ENCODE results near the gene SERINC4. TPM values are rescaled to one million over a fixed set of nuclear protein-coding genes. Genes with fewer than 3 reads are reported as not detected.
A peak's percentile ranks its signal among the peaks of the same experiment; 100 is the strongest.
"Not testable (repeated sequence)": the region's sequence is repeated elsewhere in the genome, so short reads cannot be mapped to it uniquely, and the experiment has no call there.

The SERINC4 gene
- total RNA-seq, 2 donors from 2014 or later = 0.18 TPM; not detected in 1

DNA sequence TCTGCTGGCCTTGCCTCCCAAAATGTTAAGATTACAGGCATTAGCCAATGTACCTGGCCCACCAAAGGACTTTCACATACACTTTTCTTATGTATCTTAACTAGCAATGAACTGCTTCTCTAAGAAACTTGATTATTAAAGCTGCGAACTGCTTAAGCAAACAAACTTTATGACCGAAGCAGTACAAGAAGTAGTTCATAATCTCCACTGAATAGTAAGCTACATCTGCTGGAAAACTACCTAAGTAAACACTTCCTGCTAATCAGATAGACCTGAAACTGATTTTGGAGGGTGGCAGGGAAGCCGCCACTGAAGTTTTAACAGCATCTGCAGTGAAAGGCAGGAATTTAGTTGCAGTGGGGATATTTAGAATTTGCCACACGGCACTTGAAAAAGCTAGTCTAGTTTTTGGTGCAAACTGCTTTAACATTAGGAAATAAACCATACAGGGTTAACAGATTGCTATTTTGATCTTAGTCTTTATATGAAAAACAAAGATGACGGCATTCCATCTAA lies 8.5 kb upstream of the SERINC4 start:
- Mint-ChIP-seq H3K36me3 (ENCODE audit: low read depth) (peaks cover 82% of the 10 kb centered on the region), H3K9me3 (no peaks in the 10 kb centered on the region), H3K4me1 (no peaks in the 10 kb centered on the region), H3K27ac (no peak overlapping the region), H3K4me3 (no peak overlapping the region), H3K27me3 (ENCODE audit: insufficient read depth) (no peaks in the 10 kb centered on the region)
- Histone ChIP-seq H3K27ac (ENCODE audit: low read depth, low read length) (no peak overlapping the region), H3K36me3 (ENCODE audit: control insufficient read depth, insufficient read depth, low read length) (peaks cover 80% of the 10 kb centered on the region), H3K4me1 (ENCODE audit: control insufficient read depth, insufficient read depth, low read length) (no peaks in the 10 kb centered on the region), H3K9me3 (ENCODE audit: control insufficient read depth, low read length) (no peaks in the 10 kb centered on the region), H3K9ac (ENCODE audit: extremely low read depth, low read length, poor library complexity, severe bottlenecking) (no peak overlapping the region), H3K27me3 (ENCODE audit: control insufficient read depth, insufficient read depth, low read length, poor library complexity, severe bottlenecking) (no peaks in the 10 kb centered on the region), H3K4me3 (ENCODE audit: low read length) (no peak overlapping the region)
- TF ChIP-seq, protein P1, sequence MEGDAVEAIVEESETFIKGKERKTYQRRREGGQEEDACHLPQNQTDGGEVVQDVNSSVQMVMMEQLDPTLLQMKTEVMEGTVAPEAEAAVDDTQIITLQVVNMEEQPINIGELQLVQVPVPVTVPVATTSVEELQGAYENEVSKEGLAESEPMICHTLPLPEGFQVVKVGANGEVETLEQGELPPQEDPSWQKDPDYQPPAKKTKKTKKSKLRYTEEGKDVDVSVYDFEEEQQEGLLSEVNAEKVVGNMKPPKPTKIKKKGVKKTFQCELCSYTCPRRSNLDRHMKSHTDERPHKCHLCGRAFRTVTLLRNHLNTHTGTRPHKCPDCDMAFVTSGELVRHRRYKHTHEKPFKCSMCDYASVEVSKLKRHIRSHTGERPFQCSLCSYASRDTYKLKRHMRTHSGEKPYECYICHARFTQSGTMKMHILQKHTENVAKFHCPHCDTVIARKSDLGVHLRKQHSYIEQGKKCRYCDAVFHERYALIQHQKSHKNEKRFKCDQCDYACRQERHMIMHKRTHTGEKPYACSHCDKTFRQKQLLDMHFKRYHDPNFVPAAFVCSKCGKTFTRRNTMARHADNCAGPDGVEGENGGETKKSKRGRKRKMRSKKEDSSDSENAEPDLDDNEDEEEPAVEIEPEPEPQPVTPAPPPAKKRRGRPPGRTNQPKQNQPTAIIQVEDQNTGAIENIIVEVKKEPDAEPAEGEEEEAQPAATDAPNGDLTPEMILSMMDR (conservative IDR thresholded peaks at IDR 0.05) = no peak
- no peak for DNase-seq
- 97 to 100% methylated on average over 4 to 5 of the region's 5 CpGs for WGBS, 2 experiments (ENCODE audit: insufficient coverage in 1 of 2, insufficient read length in 1 of 2)

DNA sequence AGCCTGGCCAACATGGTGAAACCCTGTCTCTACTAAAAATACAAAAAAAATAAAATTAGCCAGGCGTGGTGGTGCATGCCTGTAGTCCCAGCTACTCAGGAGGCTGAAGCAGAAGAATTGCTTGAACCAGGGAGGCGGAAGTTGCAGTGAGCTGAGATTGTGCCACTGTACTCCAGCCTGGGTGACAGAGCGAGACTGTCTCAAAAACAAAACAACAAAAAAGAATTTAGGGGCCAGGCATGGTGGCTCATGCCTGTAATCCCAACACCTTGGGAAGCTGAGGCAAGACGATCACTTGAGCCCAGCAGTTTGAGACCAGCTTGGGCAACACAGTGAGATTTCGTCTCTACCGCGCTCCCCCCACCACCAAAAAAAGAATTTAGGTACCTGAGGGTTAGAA lies 2.7 kb upstream of the SERINC4 start:
- not testable (repeated sequence) for H3K9me3 ChIP-seq (ENCODE audit: control insufficient read depth, low read length); H3K9me3 Mint-ChIP-seq; H3K27me3 ChIP-seq (ENCODE audit: control insufficient read depth, insufficient read depth, low read length, poor library complexity, severe bottlenecking); H3K27ac ChIP-seq (ENCODE audit: low read depth, low read length); H3K27me3 Mint-ChIP-seq (ENCODE audit: insufficient read depth); H3K4me3 ChIP-seq (ENCODE audit: low read length); H3K9ac ChIP-seq (ENCODE audit: extremely low read depth, low read length, poor library complexity, severe bottlenecking); DNase-seq; H3K4me3 Mint-ChIP-seq; H3K27ac Mint-ChIP-seq
- Histone ChIP-seq H3K4me1 (ENCODE audit: control insufficient read depth, insufficient read depth, low read length) (peaks cover 11% of the 10 kb centered on the region), H3K36me3 (ENCODE audit: control insufficient read depth, insufficient read depth, low read length) (peaks cover 63% of the 10 kb centered on the region)
- 90 to 97% methylated on average over 4 to 5 of the region's 7 CpGs for WGBS, 2 experiments (ENCODE audit: insufficient coverage in 1 of 2, insufficient read length in 1 of 2)
- Mint-ChIP-seq H3K4me1 (peaks cover 28% of the 10 kb centered on the region), H3K36me3 (ENCODE audit: low read depth) (peaks cover 49% of the 10 kb centered on the region)

DNA sequence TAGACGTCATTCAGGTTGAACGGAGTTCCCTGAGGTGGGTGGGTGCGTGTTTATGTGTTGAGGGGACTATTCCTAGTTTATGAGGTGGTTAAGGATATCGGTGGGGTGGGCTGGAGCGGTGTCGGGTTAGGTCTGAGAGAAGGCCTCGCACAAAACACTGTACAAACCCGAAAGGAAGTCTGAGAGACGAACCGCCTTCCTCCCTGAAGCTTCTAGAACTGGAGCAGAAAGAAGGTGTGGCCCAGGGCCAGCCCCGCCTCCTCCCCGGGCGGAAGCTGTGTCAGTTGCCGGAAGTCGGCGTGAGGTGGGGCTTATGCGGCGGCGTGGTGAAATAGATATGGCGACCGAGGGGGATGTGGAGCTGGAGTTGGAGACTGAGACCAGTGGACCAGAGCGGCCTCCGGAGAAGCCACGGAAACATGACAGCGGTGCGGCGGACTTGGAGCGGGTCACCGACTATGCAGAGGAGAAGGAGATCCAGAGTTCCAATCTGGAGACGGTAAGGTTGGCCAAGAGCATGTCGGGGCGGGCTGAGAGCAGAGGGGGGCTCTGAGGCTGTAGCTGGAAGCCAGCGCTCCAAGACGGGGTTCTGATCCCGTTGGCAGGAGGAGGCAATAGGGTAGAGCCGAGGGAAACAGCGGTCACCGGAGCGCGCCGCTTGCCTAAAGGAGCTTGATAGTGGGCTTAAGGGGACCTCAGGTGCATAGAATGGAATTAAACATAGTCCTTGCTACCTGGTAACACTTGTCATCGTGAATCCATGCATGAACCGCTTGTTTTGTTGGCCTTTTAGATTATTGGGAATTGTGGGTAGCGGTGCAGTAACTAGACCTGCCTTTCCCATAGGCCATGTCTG lies 494 bp upstream of the SERINC4 start, which contains the start of gene HYPK:
Gene HYPK, plus strand, starts transcription at position 314 of the 856 bp plus-strand sequence. Its CDS starts 24 bp downstream, at position 338.
- H3K27ac ChIP-seq (ENCODE audit: low read depth, low read length) = peak within 1 kb of the TSS; percentile 47
- H3K9ac ChIP-seq (ENCODE audit: extremely low read depth, low read length, poor library complexity, severe bottlenecking) = peak within 1 kb of the TSS; percentile 75
- Mint-ChIP-seq H3K27me3 (ENCODE audit: insufficient read depth) (no peaks in the 10 kb centered on the region), H3K36me3 (ENCODE audit: low read depth) (peaks cover 45% of the 10 kb centered on the region), H3K4me3 (peak within 1 kb of the TSS; percentile 87), H3K27ac (peak within 1 kb of the TSS; percentile 98), H3K9me3 (no peaks in the 10 kb centered on the region), H3K4me1 (peaks cover 40% of the 10 kb centered on the region)
- WGBS, 2 experiments (ENCODE audit: insufficient coverage in 1 of 2, insufficient read length in 1 of 2) = 7 to 10% methylated on average over 26 to 44 of the region's 44 CpGs
- peak; percentile 95 for DNase-seq
- peak within 1 kb of the TSS; percentile 93 for H3K4me3 ChIP-seq (ENCODE audit: low read length)
- no peaks in the 10 kb centered on the region for H3K27me3 ChIP-seq (ENCODE audit: control insufficient read depth, insufficient read depth, low read length, poor library complexity, severe bottlenecking)
- no peaks in the 10 kb centered on the region for H3K9me3 ChIP-seq (ENCODE audit: control insufficient read depth, low read length)
- peaks cover 62% of the 10 kb centered on the region for H3K36me3 ChIP-seq (ENCODE audit: control insufficient read depth, insufficient read depth, low read length)
- H3K4me1 ChIP-seq (ENCODE audit: control insufficient read depth, insufficient read depth, low read length) = peaks cover 15% of the 10 kb centered on the region
- TF ChIP-seq, protein P1 (conservative IDR thresholded peaks at IDR 0.05) = no peak

Data from endodermal cell (in vitro differentiated cells).